HepG2 (cell line): ENCODE measurements around the gene ADM5. TPM values are rescaled to one million over a fixed set of nuclear protein-coding genes. Genes with fewer than 3 reads are reported as not detected.

ENCODE experiments used
- DNMT3B ChIP-seq: conservative IDR thresholded peaks from 2 replicates; pipeline ENCODE4 v1.6.1; 2016; ENCODE audit warnings: missing biosample characterization, control low read depth
- ELF1 ChIP-seq: sonication (generic); formaldehyde crosslinking; IDR thresholded peaks from 2 replicates; pipeline ENCODE4 v1.4.0; 2020; ENCODE audit warnings: missing genetic modification reagents
- FOSL2 ChIP-seq: sonication (generic); formaldehyde crosslinking; IDR thresholded peaks from 2 replicates; pipeline ENCODE4 v1.4.0; 2020; ENCODE audit warnings: missing genetic modification reagents
- NFYC ChIP-seq: IDR thresholded peaks from 2 replicates; pipeline ENCODE4 v1.6.1; 2016; ENCODE audit warnings: missing genetic modification reagents, missing compliant biosample characterization
- RFXAP ChIP-seq: sonication (generic); formaldehyde crosslinking; IDR thresholded peaks from 2 replicates; pipeline ENCODE4 v1.4.0; 2020; ENCODE audit warnings: missing genetic modification reagents, borderline replicate concordance
- ZBTB1 ChIP-seq: sonication (generic); formaldehyde crosslinking; IDR thresholded peaks from 2 replicates; pipeline ENCODE4 v1.4.0; 2020; ENCODE audit warnings: missing genetic modification reagents, borderline replicate concordance
- ZFYVE20 ChIP-seq: sonication (generic); formaldehyde crosslinking; IDR thresholded peaks from 2 replicates; pipeline ENCODE4 v1.8.0; 2023; ENCODE audit warnings: low read depth, mild to moderate bottlenecking, moderate library complexity, missing genetic modification reagents, borderline replicate concordance
- ZNF775 ChIP-seq: sonication (generic); formaldehyde crosslinking; IDR thresholded peaks from 2 replicates; pipeline ENCODE4 v1.4.0; 2020; ENCODE audit warnings: missing genetic modification reagents, mild to moderate bottlenecking, moderate library complexity, borderline replicate concordance
- ZNF776 ChIP-seq: sonication (generic); formaldehyde crosslinking; IDR thresholded peaks from 2 replicates; pipeline ENCODE4 v1.4.0; 2020; ENCODE audit warnings: mild to moderate bottlenecking, missing genetic modification reagents
- polyA plus RNA-seq, 8 experiments: library from polyadenylated mRNA; depleted of rRNA in 3 of 8; stranded (reverse) in 7 of 8; unstranded in 1 of 8; fragments of >200 nt; fragmentation: Illumina TruSeq in 4 of 8; extraction: Trizol in 4 of 8; gene quantifications; 2 replicates each; pipeline versions ENCODE4 v1.2.1 to v1.2.3, GENCODE V29; 2011 to 2016; ENCODE audit warnings: low read depth in 4 of 8, missing spikeins in 1 of 8, mixed read lengths in 1 of 8; ENCODE audit not compliant: insufficient read depth in 1 of 8
- total RNA-seq, 5 experiments: library from RNA; depleted of rRNA; stranded (reverse); fragments of >200 nt; fragmentation: Illumina TruSeq; extraction: Trizol; gene quantifications; 2 replicates each; pipeline ENCODE4 v1.2.3, GENCODE V29; 2016; ENCODE audit warnings: low read depth in 1 of 5
- TF ChIP-seq, protein P1 (sequence below), 2 experiments: sonication (generic) in 1 of 2; formaldehyde crosslinking in 1 of 2; IDR thresholded peaks; 2 replicates each; pipeline versions ENCODE4 v1.6.1 to v1.9.0; 2014 to 2022; ENCODE audit warnings: antibody characterized with exemption in 1 of 2, borderline replicate concordance in 1 of 2, inconsistent platforms in 1 of 2, low read depth in 1 of 2, missing genetic modification reagents in 1 of 2
- TF ChIP-seq, protein P2 (sequence below): sonication (generic); formaldehyde crosslinking; IDR thresholded peaks from 2 replicates; pipeline ENCODE4 v1.4.0; 2020; ENCODE audit warnings: missing genetic modification reagents
- TF ChIP-seq, protein P3 (sequence below): sonication (generic); formaldehyde crosslinking; IDR thresholded peaks from 2 replicates; pipeline ENCODE4 v1.4.0; 2020; ENCODE audit warnings: mild to moderate bottlenecking, missing genetic modification reagents, borderline replicate concordance
- TF ChIP-seq, protein P4 (sequence below): sonication (generic); formaldehyde crosslinking; IDR thresholded peaks from 2 replicates; pipeline ENCODE4 v1.8.1; 2023; ENCODE audit warnings: missing genetic modification reagents, inconsistent platforms, borderline replicate concordance

ADM5 gene
- total and polyA plus RNA-seq, 2 of the 13 experiments (the other 11 are each of a cell fraction or from before 2014, with no cell fraction given) = 2.7 to 4.1 TPM

DNA sequence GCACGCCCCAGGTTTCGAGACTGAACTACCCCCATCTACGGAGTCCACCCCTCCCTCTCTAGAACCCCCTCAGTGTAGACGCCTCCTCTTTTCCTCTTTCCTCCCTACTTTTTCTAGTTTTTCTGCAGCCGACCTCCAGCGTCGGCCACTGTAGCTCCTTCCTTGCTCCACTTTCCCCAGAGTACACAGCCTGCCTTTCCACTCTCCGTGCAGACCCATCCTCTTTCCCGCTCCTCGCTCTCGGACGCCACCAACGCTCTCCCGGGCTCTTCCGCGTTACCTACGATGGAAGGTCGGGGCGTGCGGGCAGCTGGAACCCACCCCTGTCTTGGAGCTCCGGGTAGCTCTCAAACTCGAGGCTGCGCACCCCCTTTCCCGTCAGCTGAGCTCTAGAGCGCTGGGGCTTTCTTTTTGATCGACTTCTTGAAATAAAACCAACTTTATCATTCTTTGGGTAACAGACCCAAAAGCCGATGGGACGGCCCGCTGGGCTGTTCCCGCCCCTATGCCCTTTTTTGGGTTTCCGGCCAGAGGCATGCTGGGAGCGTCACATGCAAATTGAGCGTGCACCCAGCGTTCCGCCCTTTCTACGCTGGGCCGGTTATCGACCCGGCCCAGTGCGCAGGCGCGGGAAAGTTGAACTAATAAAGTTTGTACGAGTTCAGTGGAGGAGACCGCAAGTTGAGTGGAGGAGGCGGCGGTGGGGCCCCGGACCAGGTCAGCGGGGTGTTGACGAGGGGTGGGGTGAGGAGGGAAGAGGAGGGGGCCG lies 23.9 kb upstream of the ADM5 start, which contains the start of the genes BCL2L12 and IRF3 (continued):
- TF ChIP-seq, protein P1, sequence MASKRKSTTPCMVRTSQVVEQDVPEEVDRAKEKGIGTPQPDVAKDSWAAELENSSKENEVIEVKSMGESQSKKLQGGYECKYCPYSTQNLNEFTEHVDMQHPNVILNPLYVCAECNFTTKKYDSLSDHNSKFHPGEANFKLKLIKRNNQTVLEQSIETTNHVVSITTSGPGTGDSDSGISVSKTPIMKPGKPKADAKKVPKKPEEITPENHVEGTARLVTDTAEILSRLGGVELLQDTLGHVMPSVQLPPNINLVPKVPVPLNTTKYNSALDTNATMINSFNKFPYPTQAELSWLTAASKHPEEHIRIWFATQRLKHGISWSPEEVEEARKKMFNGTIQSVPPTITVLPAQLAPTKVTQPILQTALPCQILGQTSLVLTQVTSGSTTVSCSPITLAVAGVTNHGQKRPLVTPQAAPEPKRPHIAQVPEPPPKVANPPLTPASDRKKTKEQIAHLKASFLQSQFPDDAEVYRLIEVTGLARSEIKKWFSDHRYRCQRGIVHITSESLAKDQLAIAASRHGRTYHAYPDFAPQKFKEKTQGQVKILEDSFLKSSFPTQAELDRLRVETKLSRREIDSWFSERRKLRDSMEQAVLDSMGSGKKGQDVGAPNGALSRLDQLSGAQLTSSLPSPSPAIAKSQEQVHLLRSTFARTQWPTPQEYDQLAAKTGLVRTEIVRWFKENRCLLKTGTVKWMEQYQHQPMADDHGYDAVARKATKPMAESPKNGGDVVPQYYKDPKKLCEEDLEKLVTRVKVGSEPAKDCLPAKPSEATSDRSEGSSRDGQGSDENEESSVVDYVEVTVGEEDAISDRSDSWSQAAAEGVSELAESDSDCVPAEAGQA (IDR thresholded peaks at IDR 0.05; ENCODE audit: low read depth) = no peak
- TF ChIP-seq, protein P1 (CRISPR knock-in tag; IDR thresholded peaks at IDR 0.05; ENCODE audit: borderline replicate concordance) = no peak
- TF ChIP-seq ZNF776 = no peak
- TF ChIP-seq DNMT3B (CRISPR knock-in tag) = 0 out of 2 replicates have a peak, but pooled peaks have one; percentile 28
- no peak for TF ChIP-seq NFYC
- TF ChIP-seq FOSL2 = no peak
- no peak for TF ChIP-seq ZNF775 (CRISPR knock-in tag)
- TF ChIP-seq, protein P2, sequence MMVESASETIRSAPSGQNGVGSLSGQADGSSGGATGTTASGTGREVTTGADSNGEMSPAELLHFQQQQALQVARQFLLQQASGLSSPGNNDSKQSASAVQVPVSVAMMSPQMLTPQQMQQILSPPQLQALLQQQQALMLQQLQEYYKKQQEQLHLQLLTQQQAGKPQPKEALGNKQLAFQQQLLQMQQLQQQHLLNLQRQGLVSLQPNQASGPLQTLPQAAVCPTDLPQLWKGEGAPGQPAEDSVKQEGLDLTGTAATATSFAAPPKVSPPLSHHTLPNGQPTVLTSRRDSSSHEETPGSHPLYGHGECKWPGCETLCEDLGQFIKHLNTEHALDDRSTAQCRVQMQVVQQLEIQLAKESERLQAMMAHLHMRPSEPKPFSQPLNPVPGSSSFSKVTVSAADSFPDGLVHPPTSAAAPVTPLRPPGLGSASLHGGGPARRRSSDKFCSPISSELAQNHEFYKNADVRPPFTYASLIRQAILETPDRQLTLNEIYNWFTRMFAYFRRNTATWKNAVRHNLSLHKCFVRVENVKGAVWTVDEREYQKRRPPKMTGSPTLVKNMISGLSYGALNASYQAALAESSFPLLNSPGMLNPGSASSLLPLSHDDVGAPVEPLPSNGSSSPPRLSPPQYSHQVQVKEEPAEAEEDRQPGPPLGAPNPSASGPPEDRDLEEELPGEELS (CRISPR knock-in tag) = peak; percentile 61
- TF ChIP-seq, protein P3, sequence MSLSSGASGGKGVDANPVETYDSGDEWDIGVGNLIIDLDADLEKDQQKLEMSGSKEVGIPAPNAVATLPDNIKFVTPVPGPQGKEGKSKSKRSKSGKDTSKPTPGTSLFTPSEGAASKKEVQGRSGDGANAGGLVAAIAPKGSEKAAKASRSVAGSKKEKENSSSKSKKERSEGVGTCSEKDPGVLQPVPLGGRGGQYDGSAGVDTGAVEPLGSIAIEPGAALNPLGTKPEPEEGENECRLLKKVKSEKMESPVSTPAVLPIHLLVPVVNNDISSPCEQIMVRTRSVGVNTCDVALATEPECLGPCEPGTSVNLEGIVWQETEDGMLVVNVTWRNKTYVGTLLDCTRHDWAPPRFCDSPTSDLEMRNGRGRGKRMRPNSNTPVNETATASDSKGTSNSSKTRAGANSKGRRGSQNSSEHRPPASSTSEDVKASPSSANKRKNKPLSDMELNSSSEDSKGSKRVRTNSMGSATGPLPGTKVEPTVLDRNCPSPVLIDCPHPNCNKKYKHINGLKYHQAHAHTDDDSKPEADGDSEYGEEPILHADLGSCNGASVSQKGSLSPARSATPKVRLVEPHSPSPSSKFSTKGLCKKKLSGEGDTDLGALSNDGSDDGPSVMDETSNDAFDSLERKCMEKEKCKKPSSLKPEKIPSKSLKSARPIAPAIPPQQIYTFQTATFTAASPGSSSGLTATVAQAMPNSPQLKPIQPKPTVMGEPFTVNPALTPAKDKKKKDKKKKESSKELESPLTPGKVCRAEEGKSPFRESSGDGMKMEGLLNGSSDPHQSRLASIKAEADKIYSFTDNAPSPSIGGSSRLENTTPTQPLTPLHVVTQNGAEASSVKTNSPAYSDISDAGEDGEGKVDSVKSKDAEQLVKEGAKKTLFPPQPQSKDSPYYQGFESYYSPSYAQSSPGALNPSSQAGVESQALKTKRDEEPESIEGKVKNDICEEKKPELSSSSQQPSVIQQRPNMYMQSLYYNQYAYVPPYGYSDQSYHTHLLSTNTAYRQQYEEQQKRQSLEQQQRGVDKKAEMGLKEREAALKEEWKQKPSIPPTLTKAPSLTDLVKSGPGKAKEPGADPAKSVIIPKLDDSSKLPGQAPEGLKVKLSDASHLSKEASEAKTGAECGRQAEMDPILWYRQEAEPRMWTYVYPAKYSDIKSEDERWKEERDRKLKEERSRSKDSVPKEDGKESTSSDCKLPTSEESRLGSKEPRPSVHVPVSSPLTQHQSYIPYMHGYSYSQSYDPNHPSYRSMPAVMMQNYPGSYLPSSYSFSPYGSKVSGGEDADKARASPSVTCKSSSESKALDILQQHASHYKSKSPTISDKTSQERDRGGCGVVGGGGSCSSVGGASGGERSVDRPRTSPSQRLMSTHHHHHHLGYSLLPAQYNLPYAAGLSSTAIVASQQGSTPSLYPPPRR (CRISPR knock-in tag) = 0 out of 2 replicates have a peak, but pooled peaks have one; percentile 34
- peak; percentile 86 for TF ChIP-seq ELF1 (CRISPR knock-in tag)
- TF ChIP-seq ZFYVE20 (CRISPR knock-in tag) = no peak
- TF ChIP-seq ZBTB1 (CRISPR knock-in tag) = no peak
- no peak for TF ChIP-seq RFXAP (CRISPR knock-in tag)
- TF ChIP-seq, protein P4, sequence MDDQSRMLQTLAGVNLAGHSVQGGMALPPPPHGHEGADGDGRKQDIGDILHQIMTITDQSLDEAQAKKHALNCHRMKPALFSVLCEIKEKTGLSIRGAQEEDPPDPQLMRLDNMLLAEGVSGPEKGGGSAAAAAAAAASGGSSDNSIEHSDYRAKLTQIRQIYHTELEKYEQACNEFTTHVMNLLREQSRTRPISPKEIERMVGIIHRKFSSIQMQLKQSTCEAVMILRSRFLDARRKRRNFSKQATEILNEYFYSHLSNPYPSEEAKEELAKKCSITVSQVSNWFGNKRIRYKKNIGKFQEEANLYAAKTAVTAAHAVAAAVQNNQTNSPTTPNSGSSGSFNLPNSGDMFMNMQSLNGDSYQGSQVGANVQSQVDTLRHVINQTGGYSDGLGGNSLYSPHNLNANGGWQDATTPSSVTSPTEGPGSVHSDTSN (CRISPR knock-in tag) = no peak
